NCI-H128 (cell line): Measurements from ENCODE around the gene SSH3.

Experiments used
- DNase-seq: peaks from one replicate; lab custom pipeline; 2025; ENCODE audit not compliant: unreplicated experiment; lab: John Stamatoyannopoulos, UW

Gene SSH3

DNA sequence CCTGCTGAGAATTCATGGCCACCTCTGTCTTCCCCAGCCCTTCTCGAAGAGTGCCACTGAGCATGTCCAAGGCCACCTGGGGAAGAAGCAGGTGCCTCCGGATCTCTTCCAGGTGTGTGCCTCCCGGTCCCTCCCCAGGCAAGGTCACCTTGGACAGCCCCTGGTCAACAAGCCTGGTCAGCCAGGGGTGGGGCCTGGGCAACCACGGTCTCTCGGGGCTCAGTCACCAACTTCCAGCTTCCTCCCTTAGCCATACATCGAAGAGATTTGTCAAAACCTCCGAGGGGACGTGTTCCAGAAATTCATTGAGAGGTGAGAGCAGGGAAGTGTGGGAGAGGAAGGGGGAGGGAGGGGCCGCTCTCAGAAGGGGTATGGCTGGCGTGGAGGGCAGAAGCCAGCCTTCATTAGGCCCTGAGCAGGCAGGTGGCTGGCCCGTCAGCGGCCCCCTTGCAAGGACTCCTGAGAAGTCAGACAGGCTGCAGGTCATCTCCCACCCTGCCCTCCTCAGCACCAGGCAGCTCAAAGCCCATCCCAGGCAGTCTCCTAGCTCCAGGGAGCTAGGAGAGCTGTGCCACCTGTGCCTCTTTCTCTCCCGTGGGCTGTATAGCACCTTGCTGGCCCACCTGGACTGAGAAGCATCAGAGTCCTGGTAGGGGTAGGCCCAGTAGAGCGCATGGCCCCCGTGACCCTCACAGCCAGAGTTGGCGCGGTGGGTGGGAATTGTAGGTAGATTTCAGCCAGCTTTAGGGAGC, 23.6 kb upstream of the SSH3 start:
- DNase-seq = no peak

- DNase-seq = no peak
Measured at GRCh38 chr11:67280341-67280787, 23.0 kb upstream of the SSH3 start.

GRCh38 chr11:67280788-67281551, 22.4 kb upstream of the SSH3 start:
- no peak for DNase-seq

- no peak for DNase-seq
Measured at GRCh38 chr11:67281552-67282150, 21.7 kb upstream of the SSH3 start.

- DNase-seq = no peak
Measured at GRCh38 chr11:67282155-67282875, 21.0 kb upstream of the SSH3 start.

DNA sequence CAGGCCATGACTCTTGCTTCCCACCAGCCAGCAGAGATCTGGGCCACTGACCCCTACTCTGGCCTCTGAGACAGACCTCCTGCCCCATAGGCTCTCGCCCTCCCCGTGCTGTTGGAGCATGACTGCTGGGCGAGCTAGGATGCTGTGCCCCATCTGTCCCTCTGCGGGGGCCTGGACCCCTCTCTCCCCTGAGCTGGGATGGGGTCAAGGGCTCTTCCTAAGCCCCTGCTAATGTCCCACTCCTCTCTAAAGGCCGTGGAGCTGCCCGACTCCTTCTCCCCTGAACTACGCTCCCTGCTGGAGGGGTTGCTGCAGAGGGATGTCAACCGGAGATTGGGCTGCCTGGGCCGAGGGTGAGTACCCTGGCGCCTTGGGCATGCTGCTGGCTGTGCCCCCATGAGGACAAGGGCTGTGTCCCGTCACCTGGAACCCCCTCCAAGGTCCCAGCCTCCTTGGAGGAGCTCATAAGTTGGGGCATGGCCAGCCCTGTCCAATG, 20.4 kb upstream of the SSH3 start:
- no peak for DNase-seq

- DNase-seq = no peak
Measured at GRCh38 chr11:67283481-67283963, 19.8 kb upstream of the SSH3 start.

GRCh38 chr11:67284811-67285540, 18.4 kb upstream of the SSH3 start:
- no peak for DNase-seq

GRCh38 chr11:67285541-67286498, 17.5 kb upstream of the SSH3 start:
- DNase-seq = no peak

GRCh38 chr11:67286621-67287333, 16.6 kb upstream of the SSH3 start:
- DNase-seq = no peak

DNA sequence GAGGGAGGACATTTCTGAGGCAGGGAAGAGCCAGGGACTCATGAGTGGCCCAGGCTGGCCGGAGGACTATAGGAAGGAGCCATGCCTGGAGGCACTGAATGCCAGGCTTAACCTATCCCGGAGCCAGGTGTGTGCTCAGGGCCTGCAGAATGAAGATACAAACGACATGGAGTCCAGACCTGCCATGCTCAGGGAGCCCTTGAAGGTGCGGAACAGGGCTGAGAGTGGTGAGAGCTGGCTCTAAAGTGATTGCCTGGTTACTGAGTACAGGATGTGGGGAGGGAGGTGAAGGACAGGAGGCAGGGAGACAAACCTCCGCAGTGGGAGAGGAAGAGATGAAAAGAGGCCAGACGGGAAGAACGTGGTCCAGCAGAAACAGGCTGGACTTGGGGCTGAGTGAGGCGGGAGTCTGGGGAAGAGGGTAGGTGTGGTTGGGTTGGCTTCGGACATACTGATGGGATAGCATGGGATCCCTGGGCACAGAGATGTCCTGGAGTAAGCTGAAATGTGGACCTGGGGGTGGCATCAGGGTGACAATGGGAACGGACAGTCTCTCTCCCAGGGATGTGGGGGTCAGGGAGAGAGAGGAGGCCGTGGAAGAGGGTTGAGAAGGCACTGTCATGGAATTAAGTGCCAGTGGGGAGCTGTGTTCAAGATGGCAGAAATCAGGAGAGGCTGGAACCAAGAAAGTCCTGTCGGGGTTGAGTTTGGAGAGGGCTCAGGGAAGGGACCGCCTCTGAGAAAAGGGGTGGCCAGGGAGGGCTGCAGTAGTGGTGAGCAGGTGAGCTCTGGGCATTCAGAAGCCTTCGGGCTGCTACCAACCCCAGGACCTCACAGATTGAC, 15.8 kb upstream of the SSH3 start:
- no peak for DNase-seq

DNA sequence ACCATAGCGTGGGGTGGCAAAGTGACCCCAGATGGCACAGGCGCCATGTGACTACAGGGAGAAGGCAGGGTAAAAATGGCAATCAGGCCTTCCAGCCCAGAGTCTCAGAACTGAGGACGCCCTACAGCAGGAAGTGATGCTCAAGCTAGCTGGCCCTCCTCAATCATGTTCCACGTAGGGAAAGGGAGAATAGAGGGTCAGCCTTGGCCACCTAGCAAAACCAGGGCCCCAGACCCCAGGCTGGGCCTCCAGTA, 15.2 kb upstream of the SSH3 start:
- no peak for DNase-seq

- peak; percentile 67 for DNase-seq
Measured at GRCh38 chr11:67288452-67289225, 14.7 kb upstream of the SSH3 start.

GRCh38 chr11:67289226-67289650, 14.1 kb upstream of the SSH3 start, which contains the start of gene ANKRD13D:
ANKRD13D (plus strand) TSS chr11:67289303; CDS start chr11:67289461, 158 bp downstream.
- no peak for DNase-seq

GRCh38 chr11:67289651-67290479, 13.5 kb upstream of the SSH3 start:
- no peak for DNase-seq

DNA sequence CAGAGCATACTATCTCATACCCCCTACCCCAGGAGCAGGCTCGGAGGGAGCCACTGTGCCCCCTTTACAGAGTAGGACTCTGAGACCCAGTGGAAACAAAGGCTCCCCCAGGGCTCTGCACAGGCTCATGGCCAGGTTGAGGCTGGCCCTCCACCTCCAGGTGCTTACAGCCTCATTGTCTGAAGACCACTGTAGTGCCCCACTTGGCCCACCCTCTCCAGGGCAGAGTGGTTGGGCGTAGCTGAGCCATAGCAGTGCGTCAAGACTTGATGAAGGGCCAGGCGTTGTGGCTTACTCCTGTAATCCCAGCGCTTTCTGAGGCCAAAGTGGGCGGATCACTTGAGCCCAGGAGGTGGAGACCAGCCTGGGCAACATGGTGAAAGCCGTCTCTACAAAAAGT, 12.5 kb upstream of the SSH3 start:
- no peak for DNase-seq
